IMR-90 (cell line): ENCODE results near the gene RUNX2. TPM values are rescaled to one million over a fixed set of nuclear protein-coding genes. Genes with fewer than 3 reads are reported as not detected.

Experiments
- ATAC-seq: fragments of 200-7000 bp; cut with Tn5 transposase; 2 replicates; pipeline ENCODE4 v1.9.1; 2020; ENCODE audit warnings: low read depth, mild to moderate bottlenecking, moderate library complexity
- BruUV-seq: library from RNA; stranded (reverse); fragments of 400-500 nt; replicated peaks from 2 replicates; lab custom pipeline; 2021; lab: Mats Ljungman, UMichigan
- CTCF ChIA-PET: fragments of 300-600 bp; formaldehyde crosslinking; extraction: SDS; loops from one replicate; lab custom pipeline; 2021; ENCODE audit warnings: antibody characterized with exemption; lab: Yijun Ruan, JAX
- POLR2A ChIA-PET: fragments of 300-600 bp; sonication (Branson Sonifier 250); formaldehyde crosslinking; loops from one replicate; lab custom pipeline; 2022; ENCODE audit warnings: antibody characterized with exemption; ENCODE audit not compliant: unreplicated experiment; lab: Charles Lee
- DNase-seq: peaks from one replicate; pipeline ENCODE4 v3.0.0; 2013
- H2AFZ ChIP-seq: replicated peaks from 2 replicates; pipeline ENCODE3; 2013; ENCODE audit warnings: low read length, mild to moderate bottlenecking; ENCODE audit not compliant: poor library complexity
- H2AK5ac ChIP-seq: 2 replicates; pipeline ENCODE4 v1.6.1; 2013; ENCODE audit warnings: low read depth, low read length, inconsistent platforms
- H2AK9ac ChIP-seq: replicated peaks from 2 replicates; pipeline ENCODE3; 2013; ENCODE audit warnings: mild to moderate bottlenecking, low read depth, low read length, moderate library complexity; ENCODE audit not compliant: poor library complexity
- H2BK120ac ChIP-seq: 2 replicates; pipeline ENCODE4 v1.6.1; 2013; ENCODE audit warnings: low read depth, low read length, inconsistent platforms
- H2BK15ac ChIP-seq: 3 replicates; pipeline ENCODE4 v1.6.1; 2013; ENCODE audit warnings: low read depth, low read length, inconsistent platforms
- H2BK20ac ChIP-seq: 2 replicates; pipeline ENCODE4 v1.6.1; 2013; ENCODE audit warnings: low read depth, mild to moderate bottlenecking, inconsistent platforms, low read length, moderate library complexity
- H2BK5ac ChIP-seq: 2 replicates; pipeline ENCODE4 v1.6.1; 2013; ENCODE audit warnings: mild to moderate bottlenecking, low read depth, low read length, inconsistent platforms; ENCODE audit not compliant: poor library complexity, severe bottlenecking
- H3K14ac ChIP-seq: replicated peaks from 2 replicates; pipeline ENCODE4 v1.6.1; 2013; ENCODE audit warnings: low read depth, low read length, inconsistent platforms
- H3K18ac ChIP-seq: 2 replicates; pipeline ENCODE4 v1.6.1; 2013; ENCODE audit warnings: low read depth, low read length, control low read depth
- H3K23ac ChIP-seq: 2 replicates; pipeline ENCODE4 v1.6.1; 2013; ENCODE audit warnings: low read depth, low read length, inconsistent platforms
- H3K27ac ChIP-seq: 2 replicates; pipeline ENCODE4 v1.5.1; 2013; ENCODE audit warnings: mild to moderate bottlenecking, control low read depth, low read length; ENCODE audit not compliant: insufficient read depth
- H3K27me3 ChIP-seq: 2 replicates; pipeline ENCODE4 v1.6.1; 2013; ENCODE audit warnings: low read length; ENCODE audit not compliant: control insufficient read depth, insufficient read depth
- H3K36me3 ChIP-seq: 2 replicates; pipeline ENCODE4 v1.6.1; 2013; ENCODE audit warnings: low read length, mixed read lengths; ENCODE audit not compliant: control insufficient read depth, insufficient read depth
- H3K4ac ChIP-seq: 2 replicates; pipeline ENCODE4 v1.6.1; 2013; ENCODE audit warnings: low read depth, low read length, inconsistent platforms
- H3K4me1 ChIP-seq: 2 replicates; pipeline ENCODE4 v1.6.1; 2013; ENCODE audit warnings: low read length, mixed read lengths; ENCODE audit not compliant: control insufficient read depth, insufficient read depth
- H3K4me2 ChIP-seq: 2 replicates; pipeline ENCODE4 v1.6.1; 2013; ENCODE audit warnings: low read depth, mild to moderate bottlenecking, control low read depth, low read length, moderate library complexity
- H3K4me3 ChIP-seq: 2 replicates; pipeline ENCODE4 v1.5.1; 2013; ENCODE audit warnings: low read depth, mild to moderate bottlenecking, control low read depth, low read length, moderate library complexity; ENCODE audit not compliant: insufficient read depth
- H3K56ac ChIP-seq: 2 replicates; pipeline ENCODE4 v1.6.1; 2013; ENCODE audit warnings: low read length, inconsistent platforms; ENCODE audit not compliant: insufficient read depth; ENCODE audit errors: extremely low read depth
- H3K79me1 ChIP-seq, 2 experiments: 2 replicates each; pipeline ENCODE4 v1.6.1; 2013; ENCODE audit warnings: low read length in 2 of 2, inconsistent platforms in 1 of 2, low read depth in 1 of 2
- H3K9ac ChIP-seq: 2 replicates; pipeline ENCODE4 v1.6.1; 2013; ENCODE audit warnings: low read depth, low read length, control low read depth
- H3K9me1 ChIP-seq: 2 replicates; pipeline ENCODE4 v1.6.1; 2013; ENCODE audit warnings: low read length, inconsistent platforms; ENCODE audit not compliant: insufficient read depth
- H3K9me3 ChIP-seq: 2 replicates; pipeline ENCODE4 v1.6.1; 2013; ENCODE audit warnings: low read length; ENCODE audit not compliant: control insufficient read depth, insufficient read depth
- H4K20me1 ChIP-seq: 2 replicates; pipeline ENCODE4 v1.6.1; 2013; ENCODE audit warnings: low read length, inconsistent platforms; ENCODE audit not compliant: insufficient read depth
- H4K5ac ChIP-seq: 2 replicates; pipeline ENCODE4 v1.6.1; 2013; ENCODE audit warnings: mild to moderate bottlenecking, low read depth, low read length, control low read depth
- H4K8ac ChIP-seq, 2 experiments: 2 replicates each; pipeline ENCODE4 v1.6.1; 2013; ENCODE audit warnings: low read depth in 2 of 2, low read length in 2 of 2, control low read depth in 1 of 2, inconsistent platforms in 1 of 2
- H4K91ac ChIP-seq: 2 replicates; pipeline ENCODE4 v1.6.1; 2013; ENCODE audit warnings: low read depth, low read length, inconsistent platforms; ENCODE audit not compliant: insufficient read depth
- BHLHE40 ChIP-seq: fragments of 150-350 bp; IDR thresholded peaks from 2 replicates; pipeline ENCODE4 v1.6.1; 2016; ENCODE audit warnings: mild to moderate bottlenecking, low read depth, low read length
- CHD1 ChIP-seq: IDR thresholded peaks from 2 replicates; pipeline ENCODE4 v1.6.1; 2012; ENCODE audit warnings: low read depth, low read length, improper control_type of control experiment
- MAZ ChIP-seq: IDR thresholded peaks from 2 replicates; pipeline ENCODE4 v1.6.1; 2012; ENCODE audit warnings: low read depth, mild to moderate bottlenecking, low read length, improper control_type of control experiment, moderate library complexity, borderline replicate concordance
- MXI1 ChIP-seq: IDR thresholded peaks from 2 replicates; pipeline ENCODE4 v1.6.1; 2012; ENCODE audit warnings: low read depth, mild to moderate bottlenecking, low read length, moderate library complexity, borderline replicate concordance
- POLR2A ChIP-seq: IDR thresholded peaks from 2 replicates; pipeline ENCODE4 v1.6.1; 2012; ENCODE audit warnings: mild to moderate bottlenecking, low read depth, low read length
- RCOR1 ChIP-seq: IDR thresholded peaks from 2 replicates; pipeline ENCODE4 v1.6.1; 2012; ENCODE audit warnings: mild to moderate bottlenecking, low read length, improper control_type of control experiment; ENCODE audit not compliant: insufficient replicate concordance
- WGBS, 2 experiments: methylation state at CpG; one replicate each; pipeline versions ENCODE4 v1.1.5 to v1.1.7; 2013; ENCODE audit warnings: missing lambda C conversion rate in 2 of 2; ENCODE audit not compliant: insufficient read length in 1 of 2; ENCODE audit errors: extremely low coverage in 2 of 2; 5-methylcytosine and 5-hydroxymethylcytosine counted together
- dilution Hi-C: fragments of 300-500 bp; cut with HindIII; formaldehyde crosslinking; loops from one replicate; pipeline ENCODE4 v1.14.3; 2018; ENCODE audit warnings: low sequenced_read_pairs; ENCODE audit not compliant: unreplicated experiment
- in situ Hi-C: fragments of 300-500 bp; cut with MboI; formaldehyde crosslinking; loops from 3 replicates; pipeline ENCODE4 v1.14.3; 2019; ENCODE audit warnings: low sequenced_read_pairs, inconsistent platforms, mixed read lengths
- intact Hi-C: fragments of 100-400 bp; cut with micrococcal nuclease; formaldehyde crosslinking; loops from 2 replicates; pipeline ENCODE4 v1.10.0; 2022
- polyA plus RNA-seq, 3 experiments: library from polyadenylated mRNA; depleted of rRNA; stranded (reverse); fragments of >200 nt; gene quantifications; 2 replicates each; pipeline ENCODE4 v1.2.3, GENCODE V29; 2012; ENCODE audit warnings: low replicate concordance in 1 of 3
- total RNA-seq: library from RNA; depleted of rRNA; stranded (reverse); fragments of >200 nt; gene quantifications from 2 replicates; pipeline ENCODE4 v1.2.3, GENCODE V29; 2012

RUNX2 gene
- total and polyA plus RNA-seq, 2 of the 4 experiments (the other 2 are of a cell fraction), result 2.3 to 4.7 TPM

GRCh38 chr6:45538641-45539547 lies 210.8 kb downstream of the RUNX2 start (continued):
- TF ChIP-seq MXI1 (no peak), POLR2A (no peak), BHLHE40 (no peak)

GRCh38 chr6:45540375-45540920 lies 212.3 kb downstream of the RUNX2 start:
- H4K8ac ChIP-seq, result no peak overlapping the region
- no peaks in the 10 kb centered on the region for H3K36me3 ChIP-seq
- DNase-seq (no peak), ATAC-seq (no peak)
- no peaks in the 10 kb centered on the region for H3K27me3 ChIP-seq
- CTCF ChIA-PET, result no interaction called here
- peaks cover 4% of the 10 kb centered on the region; the same call in 1 of the 2 replicates for H3K4me1 ChIP-seq
- H2AK9ac ChIP-seq, result no peak overlapping the region
- TF ChIP-seq BHLHE40 (no peak), MAZ (no peak), RCOR1 (no peak), CHD1 (no peak)
- POLR2A ChIA-PET, result no interaction called here
- H3K4me3 ChIP-seq, result no peak overlapping the region
- no TSS peak for BruUV-seq
- no peaks in the 10 kb centered on the region for H3K9me3 ChIP-seq
- peaks cover 7% of the 10 kb centered on the region for H3K9me1 ChIP-seq
- H2BK120ac ChIP-seq, result no peak overlapping the region
- in situ Hi-C loops (no loop called here), dilution Hi-C loops (no loop called here), intact Hi-C loops (no loop called here)
- H2AFZ ChIP-seq, result peak overlapping the region; percentile 13
- H4K20me1 ChIP-seq, result no peaks in the 10 kb centered on the region
- no peak overlapping the region for H3K14ac ChIP-seq
- no peak overlapping the region for H2AK5ac ChIP-seq
- no peak overlapping the region for H4K5ac ChIP-seq
- no peak overlapping the region for H4K91ac ChIP-seq
- no peak overlapping the region for H2BK20ac ChIP-seq
- H3K4me2 ChIP-seq, result no peak overlapping the region
- H3K79me1 ChIP-seq, result peaks cover 0 to 3% of the 10 kb centered on the region in 2 experiments; a peak in 1 of 4 replicates
- no peak overlapping the region for H2BK5ac ChIP-seq
- H3K4ac ChIP-seq, result no peak overlapping the region
- WGBS, 2 experiments, result 100% methylated on average over 1 of the region's 6 CpGs; no CpG with 5 or more reads in 1 of the 2 experiments
- H2BK15ac ChIP-seq, result no peak overlapping the region
- no peak overlapping the region for H3K56ac ChIP-seq
- no peak overlapping the region for H3K9ac ChIP-seq
- no peak overlapping the region for H3K27ac ChIP-seq
- H3K18ac ChIP-seq, result no peak overlapping the region
- H3K23ac ChIP-seq, result no peak overlapping the region
